ENCODE data around the gene RALGPS2.

DNA sequence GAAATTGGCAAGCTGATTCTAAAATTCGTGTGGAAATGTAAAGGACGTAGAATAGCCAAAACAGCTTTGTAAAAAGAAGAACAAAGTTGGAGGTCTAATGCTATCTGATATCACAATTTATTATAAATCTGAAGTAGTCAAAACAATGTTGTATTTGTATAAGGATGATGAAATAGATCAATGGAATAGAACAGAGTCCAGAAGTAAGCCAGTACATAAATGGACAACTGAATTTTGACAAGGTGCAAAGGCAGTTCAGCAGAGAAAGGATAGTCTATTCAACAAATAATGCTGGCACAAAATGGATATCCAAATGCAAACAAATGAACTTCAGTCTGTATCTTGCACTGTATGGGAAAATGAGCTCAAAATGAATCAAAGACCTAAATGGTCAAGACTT, 20.2 kb downstream of the RALGPS2 start:
- TF ChIP-seq GATA2 (IDR thresholded peaks at IDR 0.05; ENCODE audit: low read depth, low read length), result no peak
- TF ChIP-seq GATA3 (IDR thresholded peaks at IDR 0.05; ENCODE audit: low read depth, low read length), result no peak

Measured in SH-SY5Y (cell line).